ENCODE data around the gene R3HDM2. TPM values are rescaled to one million over a fixed set of nuclear protein-coding genes. Genes with fewer than 3 reads are reported as not detected.

R3HDM2 gene
- total RNA-seq, 2 experiments from 2014 or later = 70.2 to 71.5 TPM

DNA sequence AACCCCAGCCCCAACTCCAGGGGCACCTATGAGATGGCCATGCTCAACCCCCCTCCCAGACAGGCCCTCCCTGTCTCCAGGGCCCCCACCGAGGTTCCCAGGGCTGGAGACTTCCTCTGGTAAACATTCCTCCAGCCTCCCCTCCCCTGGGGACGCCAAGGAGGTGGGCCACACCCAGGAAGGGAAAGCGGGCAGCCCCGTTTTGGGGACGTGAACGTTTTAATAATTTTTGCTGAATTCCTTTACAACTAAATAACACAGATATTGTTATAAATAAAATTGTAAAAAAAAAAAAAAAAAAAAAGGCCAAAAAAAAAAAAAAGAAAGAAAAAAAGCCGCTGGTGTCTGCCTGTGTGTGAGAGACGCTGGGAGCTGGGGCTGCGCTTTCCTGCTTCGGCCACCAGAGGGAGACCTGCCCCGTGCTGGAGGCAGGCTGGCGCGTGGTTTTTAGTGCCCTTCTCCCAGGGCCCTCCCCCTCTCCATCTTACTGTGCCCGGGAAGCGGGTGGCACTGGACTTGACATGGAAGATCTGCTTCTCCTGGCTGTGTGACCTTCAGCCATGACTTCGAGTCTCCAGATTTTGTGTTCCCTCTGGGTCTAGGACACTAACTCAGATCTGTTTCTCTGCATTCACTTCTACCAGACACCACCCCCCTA, 217.7 kb downstream of the R3HDM2 start:
- CTCF ChIA-PET = interaction anchor here (0.6 to 8.5 kb wide), 29 partner anchors 10 to 1525 kb away, joined by 3 to 253 read pairs (median 3); partner anchors contain the start of gene SHMT2
- Mint-ChIP-seq H3K9me3 (no peaks in the 10 kb centered on the region), H3K27me3 (peaks cover 41% of the 10 kb centered on the region), H3K27ac (peak overlapping the region; percentile 3), H3K36me3 (ENCODE audit: low read depth) (no peaks in the 10 kb centered on the region), H3K4me3 (no peak overlapping the region), H3K4me1 (peaks cover 39% of the 10 kb centered on the region)
- POLR2A ChIA-PET = interaction anchor here (1.8 to 3.0 kb wide), 3 partner anchors 25 to 101 kb away, joined by 6 to 28 read pairs (median 24); a partner anchor contains a TSS
- DNase-seq = peak; percentile 87

DNA sequence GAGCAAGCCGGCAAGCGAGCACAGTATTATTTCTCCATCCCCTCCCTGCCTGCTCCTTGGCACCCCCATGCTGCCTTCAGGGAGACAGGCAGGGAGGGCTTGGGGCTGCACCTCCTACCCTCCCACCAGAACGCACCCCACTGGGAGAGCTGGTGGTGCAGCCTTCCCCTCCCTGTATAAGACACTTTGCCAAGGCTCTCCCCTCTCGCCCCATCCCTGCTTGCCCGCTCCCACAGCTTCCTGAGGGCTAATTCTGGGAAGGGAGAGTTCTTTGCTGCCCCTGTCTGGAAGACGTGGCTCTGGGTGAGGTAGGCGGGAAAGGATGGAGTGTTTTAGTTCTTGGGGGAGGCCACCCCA, 218.2 kb downstream of the R3HDM2 start:
- H3K4me3 Mint-ChIP-seq = no peak overlapping the region

DNA sequence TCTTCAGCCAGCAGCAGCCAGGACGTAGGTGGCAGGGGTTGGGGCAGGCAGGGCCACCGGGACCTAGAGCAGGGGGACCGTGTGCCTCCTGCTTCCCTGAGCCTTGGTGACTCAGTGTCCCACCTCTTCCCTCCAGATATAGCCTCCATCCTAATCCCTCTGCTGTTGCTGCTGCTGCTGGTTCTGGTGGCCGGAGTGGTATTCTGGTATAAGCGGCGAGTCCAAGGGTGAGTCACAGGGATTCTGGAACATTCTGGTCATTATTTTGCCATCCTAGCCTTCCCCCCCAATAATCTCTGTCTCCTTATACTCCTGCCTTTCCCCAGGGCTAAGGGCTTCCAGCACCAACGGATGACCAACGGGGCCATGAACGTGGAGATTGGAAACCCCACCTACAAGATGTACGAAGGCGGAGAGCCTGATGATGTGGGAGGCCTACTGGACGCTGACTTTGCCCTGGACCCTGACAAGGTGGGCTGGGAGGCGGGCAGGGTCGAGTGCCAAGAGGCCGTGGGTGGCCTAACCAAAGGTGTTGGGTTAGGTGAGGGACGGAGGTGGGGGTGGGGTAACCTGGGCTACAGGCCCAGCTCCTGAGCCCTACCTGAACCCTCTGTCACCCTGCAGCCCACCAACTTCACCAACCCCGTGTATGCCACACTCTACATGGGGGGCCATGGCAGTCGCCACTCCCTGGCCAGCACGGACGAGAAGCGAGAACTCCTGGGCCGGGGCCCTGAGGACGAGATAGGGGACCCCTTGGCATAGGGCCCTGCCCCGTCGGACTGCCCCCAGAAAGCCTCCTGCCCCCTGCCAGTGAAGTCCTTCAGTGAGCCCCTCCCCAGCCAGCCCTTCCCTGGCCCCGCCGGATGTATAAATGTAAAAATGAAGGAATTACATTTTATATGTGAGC, 218.8 kb downstream of the R3HDM2 start:
- Mint-ChIP-seq H3K36me3 (ENCODE audit: low read depth) (no peaks in the 10 kb centered on the region), H3K4me1 (peaks cover 30% of the 10 kb centered on the region), H3K27ac (no peak overlapping the region), H3K27me3 (peaks cover 30% of the 10 kb centered on the region), H3K4me3 (no peak overlapping the region), H3K9me3 (no peaks in the 10 kb centered on the region)
- DNase-seq = no peak
- POLR2A ChIA-PET = no interaction called here
- CTCF ChIA-PET = interaction anchor here (1.0 to 8.5 kb wide), 4 partner anchors 15 to 50 kb away, joined by 3 to 253 read pairs (median 57); partner anchors contain the start of gene SHMT2

More for the DNA sequence above, 218.2 kb downstream of the R3HDM2 start:
- no peaks in the 10 kb centered on the region for H3K36me3 Mint-ChIP-seq (ENCODE audit: low read depth)
- ChIA-PET CTCF (interaction anchor here (0.7 to 8.5 kb wide), 12 partner anchors 15 to 240 kb away, joined by 3 to 253 read pairs (median 4); partner anchors contain the start of gene SHMT2), POLR2A (interaction anchor here (3.0 kb wide), 1 partner anchor 29 kb away, joined by 28 read pairs; no protein-coding TSS in a partner anchor)
- no peak overlapping the region for H3K27ac Mint-ChIP-seq
- H3K4me1 Mint-ChIP-seq = peaks cover 36% of the 10 kb centered on the region
- DNase-seq = no peak
- H3K9me3 Mint-ChIP-seq = no peaks in the 10 kb centered on the region
- H3K27me3 Mint-ChIP-seq = peaks cover 36% of the 10 kb centered on the region

DNA sequence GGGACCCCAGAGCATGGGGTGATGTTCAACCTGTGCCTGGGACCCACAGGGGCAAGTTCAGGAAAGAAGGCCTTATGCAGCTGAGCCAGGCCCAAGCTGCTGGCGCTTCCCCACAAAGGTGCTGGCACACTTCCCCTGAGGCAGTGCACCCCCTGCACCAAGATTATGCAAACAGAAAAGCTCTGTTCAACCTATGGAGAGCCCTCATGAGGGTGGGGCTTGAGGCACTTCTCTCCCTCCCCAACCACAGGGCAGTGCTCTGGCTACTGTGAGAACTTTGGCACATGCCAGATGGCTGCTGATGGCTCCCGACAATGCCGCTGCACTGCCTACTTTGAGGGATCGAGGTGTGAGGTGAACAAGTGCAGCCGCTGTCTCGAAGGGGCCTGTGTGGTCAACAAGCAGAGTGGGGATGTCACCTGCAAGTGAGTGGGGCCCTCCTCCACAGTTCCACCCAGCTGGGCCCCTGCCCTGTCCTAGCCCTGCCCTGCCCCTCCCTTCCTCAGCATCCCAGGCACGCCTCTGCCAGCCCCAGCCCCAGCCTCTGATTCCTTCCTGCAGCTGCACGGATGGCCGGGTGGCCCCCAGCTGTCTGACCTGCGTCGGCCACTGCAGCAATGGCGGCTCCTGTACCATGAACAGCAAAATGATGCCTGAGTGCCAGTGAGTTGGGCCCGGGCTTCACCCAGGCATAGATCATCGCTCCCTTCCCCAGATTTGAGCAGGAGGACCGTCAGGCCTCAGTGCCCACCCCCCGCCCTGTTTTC, 219.7 kb downstream of the R3HDM2 start:
- H3K4me3 Mint-ChIP-seq = no peak overlapping the region
- H3K36me3 Mint-ChIP-seq (ENCODE audit: low read depth) = no peaks in the 10 kb centered on the region
- DNase-seq = no peak
- ChIA-PET CTCF (interaction anchor here (1.0 kb wide), 1 partner anchor 33 kb away, joined by 3 read pairs; no protein-coding TSS in a partner anchor), POLR2A (no interaction called here)
- H3K27me3 Mint-ChIP-seq = peaks cover 29% of the 10 kb centered on the region
- H3K9me3 Mint-ChIP-seq = no peaks in the 10 kb centered on the region
- no peak overlapping the region for H3K27ac Mint-ChIP-seq
- H3K4me1 Mint-ChIP-seq = peaks cover 29% of the 10 kb centered on the region

DNA sequence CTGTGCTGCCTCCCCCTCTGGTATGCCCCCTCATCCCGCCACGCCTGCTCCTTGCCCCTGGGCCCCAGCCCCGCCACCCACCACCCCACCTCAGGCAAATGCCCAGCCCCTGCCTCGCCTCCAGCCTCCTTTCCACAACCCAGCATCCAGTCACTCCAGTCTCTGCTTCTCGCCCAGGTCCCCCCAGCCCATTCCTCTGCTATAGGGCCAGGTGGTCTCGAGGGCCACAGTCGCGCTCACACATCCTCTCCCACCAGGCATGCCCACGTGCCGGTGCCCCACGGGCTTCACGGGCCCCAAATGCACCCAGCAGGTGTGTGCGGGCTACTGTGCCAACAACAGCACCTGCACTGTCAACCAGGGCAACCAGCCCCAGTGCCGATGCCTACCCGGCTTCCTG, 220.4 kb downstream of the R3HDM2 start:
- H3K9me3 Mint-ChIP-seq = no peaks in the 10 kb centered on the region
- ChIA-PET POLR2A (no interaction called here), CTCF (interaction anchor here (1.0 kb wide), 1 partner anchor 34 kb away, joined by 3 read pairs; no protein-coding TSS in a partner anchor)
- H3K27ac Mint-ChIP-seq = no peak overlapping the region
- peaks cover 23% of the 10 kb centered on the region for H3K27me3 Mint-ChIP-seq
- peaks cover 22% of the 10 kb centered on the region for H3K4me1 Mint-ChIP-seq
- no peak for DNase-seq
- no peak overlapping the region for H3K4me3 Mint-ChIP-seq
- no peaks in the 10 kb centered on the region for H3K36me3 Mint-ChIP-seq (ENCODE audit: low read depth)

DNA sequence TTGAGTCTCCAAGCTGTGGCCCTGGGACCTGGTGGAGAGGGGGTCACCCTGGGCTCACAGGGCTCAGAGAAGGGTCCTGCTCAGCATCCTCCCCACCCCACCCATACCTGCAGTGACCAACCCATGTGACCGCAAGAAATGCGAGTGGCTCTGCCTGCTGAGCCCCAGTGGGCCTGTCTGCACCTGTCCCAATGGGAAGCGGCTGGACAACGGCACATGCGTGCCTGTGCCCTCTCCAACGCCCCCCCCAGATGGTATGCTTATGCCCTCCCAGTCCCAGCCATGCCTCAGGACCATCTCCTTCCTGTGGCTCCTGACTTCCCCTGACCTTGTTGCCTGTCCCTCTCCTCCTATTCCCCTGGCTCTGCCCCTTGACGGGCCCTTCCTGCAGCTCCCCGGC, 220.9 kb downstream of the R3HDM2 start:
- H3K36me3 Mint-ChIP-seq (ENCODE audit: low read depth) = no peaks in the 10 kb centered on the region
- peaks cover 17% of the 10 kb centered on the region for H3K27me3 Mint-ChIP-seq
- CTCF ChIA-PET = no interaction called here
- H3K4me1 Mint-ChIP-seq = peaks cover 18% of the 10 kb centered on the region
- no peaks in the 10 kb centered on the region for H3K9me3 Mint-ChIP-seq
- no peak for DNase-seq
- H3K27ac Mint-ChIP-seq = no peak overlapping the region
- POLR2A ChIA-PET = no interaction called here
- H3K4me3 Mint-ChIP-seq = no peak overlapping the region

DNA sequence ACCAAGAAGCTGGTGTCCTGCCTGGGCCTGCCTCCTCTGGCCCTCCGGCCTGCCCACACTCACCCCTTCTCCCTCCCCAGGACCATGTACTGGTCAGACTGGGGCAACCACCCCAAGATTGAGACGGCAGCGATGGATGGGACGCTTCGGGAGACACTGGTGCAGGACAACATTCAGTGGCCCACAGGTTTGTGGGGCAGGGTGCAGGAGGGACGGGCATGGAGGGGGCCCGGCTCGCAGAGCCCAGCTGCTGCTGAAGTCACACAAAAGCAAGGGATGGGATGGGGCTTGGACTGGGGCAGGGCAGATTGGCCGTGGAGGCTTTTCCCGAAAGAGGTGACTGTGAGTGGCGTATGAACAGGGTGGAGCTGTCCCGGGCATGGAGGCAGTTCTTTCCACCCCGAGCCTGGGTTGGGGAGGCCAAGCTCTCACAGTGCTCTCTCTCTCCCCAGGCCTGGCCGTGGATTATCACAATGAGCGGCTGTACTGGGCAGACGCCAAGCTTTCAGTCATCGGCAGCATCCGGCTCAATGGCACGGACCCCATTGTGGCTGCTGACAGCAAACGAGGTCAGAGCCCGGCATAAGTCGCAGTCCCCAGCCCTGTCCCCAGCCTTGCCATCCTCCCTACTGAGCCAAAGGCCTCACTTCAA, 222.1 kb downstream of the R3HDM2 start:
- ChIA-PET CTCF (no interaction called here), POLR2A (no interaction called here)
- Mint-ChIP-seq H3K4me1 (peaks cover 9% of the 10 kb centered on the region), H3K9me3 (no peaks in the 10 kb centered on the region), H3K27ac (no peak overlapping the region), H3K27me3 (peaks cover 6% of the 10 kb centered on the region), H3K36me3 (ENCODE audit: low read depth) (no peaks in the 10 kb centered on the region), H3K4me3 (no peak overlapping the region)
- no peak for DNase-seq

DNA sequence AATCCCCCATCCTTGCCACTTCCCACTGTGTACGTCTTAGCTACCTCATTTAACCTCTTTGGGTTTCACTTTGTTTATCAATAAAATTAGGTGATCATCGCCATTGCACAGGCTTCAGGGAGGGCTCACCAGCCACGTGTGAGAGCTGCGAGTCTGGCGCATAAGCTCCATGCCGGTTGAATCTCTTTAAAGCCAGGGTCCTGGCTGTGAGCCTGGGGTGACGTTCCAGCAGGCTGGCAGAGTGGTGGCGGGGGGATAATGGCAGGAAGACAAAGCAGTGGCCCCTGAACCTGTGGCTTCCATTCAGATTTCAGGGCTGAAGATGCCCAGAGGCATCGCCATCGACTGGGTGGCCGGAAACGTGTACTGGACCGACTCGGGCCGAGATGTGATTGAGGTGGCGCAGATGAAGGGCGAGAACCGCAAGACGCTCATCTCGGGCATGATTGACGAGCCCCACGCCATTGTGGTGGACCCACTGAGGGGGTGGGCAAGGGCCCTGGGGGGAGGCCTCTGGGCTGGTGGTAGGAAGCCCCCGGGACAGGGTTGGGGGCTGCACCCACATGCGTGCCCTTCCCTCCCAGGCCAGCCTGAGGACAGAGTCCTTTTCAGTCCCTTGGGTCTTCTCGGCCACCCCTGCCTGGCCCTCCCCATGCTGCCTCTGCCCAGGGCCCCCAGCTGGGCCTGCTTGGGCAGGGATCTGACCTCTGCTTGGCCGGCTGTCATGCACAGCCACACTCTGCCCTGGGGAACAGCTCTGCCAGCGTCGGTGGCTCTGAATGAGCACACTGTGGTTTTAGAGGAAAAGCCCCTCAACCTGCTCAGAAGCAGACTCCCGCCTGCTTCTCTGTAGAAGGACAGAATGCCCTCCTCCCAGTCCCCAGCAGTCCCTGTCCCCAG, 222.9 kb downstream of the R3HDM2 start:
- H3K4me1 Mint-ChIP-seq = peaks cover 3% of the 10 kb centered on the region
- no peak overlapping the region for H3K4me3 Mint-ChIP-seq
- ChIA-PET POLR2A (no interaction called here), CTCF (no interaction called here)
- no peaks in the 10 kb centered on the region for H3K36me3 Mint-ChIP-seq (ENCODE audit: low read depth)
- H3K9me3 Mint-ChIP-seq = no peaks in the 10 kb centered on the region
- DNase-seq = no peak
- no peaks in the 10 kb centered on the region for H3K27me3 Mint-ChIP-seq
- no peak overlapping the region for H3K27ac Mint-ChIP-seq

DNA sequence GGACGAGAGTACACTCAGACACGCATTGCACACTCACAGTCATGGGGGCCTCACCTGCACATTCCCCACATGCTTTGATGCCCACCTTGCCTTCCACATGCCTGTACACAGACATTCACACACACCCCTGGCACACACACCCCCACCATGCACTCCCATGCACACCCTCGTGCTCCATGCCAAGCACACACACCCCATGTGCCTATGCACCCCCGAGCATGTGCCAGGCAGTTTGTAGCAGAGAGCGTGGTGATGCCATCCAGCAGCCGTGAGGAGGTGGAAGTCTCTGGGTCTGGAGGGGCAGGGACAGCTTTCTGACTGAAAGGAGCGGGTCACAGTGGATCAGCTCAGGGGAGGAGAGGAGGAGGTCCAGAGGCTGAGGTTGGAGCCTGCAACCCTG, 224.9 kb downstream of the R3HDM2 start:
- CTCF ChIA-PET = interaction anchor here (1.0 kb wide), 1 partner anchor 37 kb away, joined by 3 read pairs; no protein-coding TSS in a partner anchor
- POLR2A ChIA-PET = no interaction called here
- Mint-ChIP-seq H3K4me1 (no peaks in the 10 kb centered on the region), H3K27me3 (no peaks in the 10 kb centered on the region), H3K4me3 (no peak overlapping the region), H3K9me3 (no peaks in the 10 kb centered on the region), H3K36me3 (ENCODE audit: low read depth) (no peaks in the 10 kb centered on the region), H3K27ac (no peak overlapping the region)
- DNase-seq = no peak

DNA sequence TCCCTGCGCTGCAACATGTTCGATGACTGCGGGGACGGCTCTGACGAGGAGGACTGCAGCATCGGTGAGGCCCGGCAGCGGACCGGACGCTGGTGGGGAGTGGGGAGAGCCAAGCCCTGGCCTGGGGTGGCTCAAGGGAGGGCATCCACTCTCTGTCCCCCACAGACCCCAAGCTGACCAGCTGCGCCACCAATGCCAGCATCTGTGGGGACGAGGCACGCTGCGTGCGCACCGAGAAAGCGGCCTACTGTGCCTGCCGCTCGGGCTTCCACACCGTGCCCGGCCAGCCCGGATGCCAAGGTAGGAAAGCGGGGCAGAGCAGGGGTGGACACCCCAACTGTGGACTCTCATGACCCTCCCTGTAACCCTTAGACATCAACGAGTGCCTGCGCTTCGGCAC, 225.7 kb downstream of the R3HDM2 start:
- Mint-ChIP-seq H3K9me3 (no peaks in the 10 kb centered on the region), H3K27me3 (no peaks in the 10 kb centered on the region), H3K4me3 (no peak overlapping the region), H3K4me1 (no peaks in the 10 kb centered on the region), H3K36me3 (ENCODE audit: low read depth) (no peaks in the 10 kb centered on the region), H3K27ac (no peak overlapping the region)
- ChIA-PET CTCF (no interaction called here), POLR2A (no interaction called here)
- no peak for DNase-seq

DNA sequence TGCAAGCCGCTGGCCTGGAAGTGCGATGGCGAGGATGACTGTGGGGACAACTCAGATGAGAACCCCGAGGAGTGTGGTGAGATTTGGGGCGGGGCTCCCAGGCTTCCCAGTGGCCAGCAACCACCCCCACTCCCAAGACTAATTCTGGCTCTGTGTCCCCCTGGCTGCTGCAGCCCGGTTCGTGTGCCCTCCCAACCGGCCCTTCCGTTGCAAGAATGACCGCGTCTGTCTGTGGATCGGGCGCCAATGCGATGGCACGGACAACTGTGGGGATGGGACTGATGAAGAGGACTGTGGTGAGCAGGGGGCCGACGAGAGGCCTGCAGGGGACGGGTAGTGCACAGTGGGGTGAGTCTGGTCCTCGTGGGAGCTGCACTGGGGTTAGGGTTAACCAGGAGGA, 226.4 kb downstream of the R3HDM2 start:
- no peak overlapping the region for H3K4me3 Mint-ChIP-seq
- POLR2A ChIA-PET = no interaction called here

DNA sequence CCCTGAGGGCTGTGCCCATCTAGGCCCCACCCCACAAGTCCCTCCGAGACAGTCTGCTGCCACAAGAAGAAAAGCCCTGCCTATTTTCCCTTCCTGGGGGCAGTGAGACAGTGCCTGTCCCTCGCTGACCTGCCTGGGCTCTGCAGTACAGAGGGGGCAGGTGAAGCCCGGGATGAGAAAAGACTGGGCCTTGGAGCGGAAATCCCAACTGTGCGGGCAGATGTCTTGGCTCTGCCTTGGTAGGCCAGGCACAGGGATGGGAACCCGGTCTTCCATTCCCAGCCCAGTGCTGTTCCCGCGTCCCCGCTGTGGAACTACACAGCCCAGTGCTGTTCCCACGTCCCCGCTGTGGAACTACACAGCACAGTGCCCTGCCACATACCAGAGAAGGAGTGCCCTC, 227.1 kb downstream of the R3HDM2 start:
- H3K27ac Mint-ChIP-seq = no peak overlapping the region
- CTCF ChIA-PET = no interaction called here
- H3K27me3 Mint-ChIP-seq = no peaks in the 10 kb centered on the region
- no peaks in the 10 kb centered on the region for H3K4me1 Mint-ChIP-seq
- DNase-seq = no peak
- POLR2A ChIA-PET = no interaction called here
- no peaks in the 10 kb centered on the region for H3K36me3 Mint-ChIP-seq (ENCODE audit: low read depth)
- no peak overlapping the region for H3K4me3 Mint-ChIP-seq
- no peaks in the 10 kb centered on the region for H3K9me3 Mint-ChIP-seq

More for the DNA sequence above, 226.4 kb downstream of the R3HDM2 start:
- no peaks in the 10 kb centered on the region for H3K9me3 Mint-ChIP-seq
- CTCF ChIA-PET = no interaction called here
- H3K27me3 Mint-ChIP-seq = no peaks in the 10 kb centered on the region
- H3K27ac Mint-ChIP-seq = no peak overlapping the region
- H3K4me1 Mint-ChIP-seq = no peaks in the 10 kb centered on the region
- H3K36me3 Mint-ChIP-seq (ENCODE audit: low read depth) = no peaks in the 10 kb centered on the region
- DNase-seq = no peak
